Erythroblast (primary cell): Measurements from ENCODE around the gene FOSL1.
A peak's percentile ranks its signal among the peaks of the same experiment; 100 is the strongest.

Experiments used
- GATA1 ChIP-seq: IDR thresholded peaks from 2 replicates; pipeline ENCODE4 v1.6.1; 2011; ENCODE audit warnings: low read depth, mild to moderate bottlenecking, control low read depth, low read length, moderate library complexity
- POLR2A ChIP-seq: IDR thresholded peaks from 2 replicates; pipeline ENCODE4 v1.6.1; 2011; ENCODE audit warnings: mild to moderate bottlenecking, low read length

DNA sequence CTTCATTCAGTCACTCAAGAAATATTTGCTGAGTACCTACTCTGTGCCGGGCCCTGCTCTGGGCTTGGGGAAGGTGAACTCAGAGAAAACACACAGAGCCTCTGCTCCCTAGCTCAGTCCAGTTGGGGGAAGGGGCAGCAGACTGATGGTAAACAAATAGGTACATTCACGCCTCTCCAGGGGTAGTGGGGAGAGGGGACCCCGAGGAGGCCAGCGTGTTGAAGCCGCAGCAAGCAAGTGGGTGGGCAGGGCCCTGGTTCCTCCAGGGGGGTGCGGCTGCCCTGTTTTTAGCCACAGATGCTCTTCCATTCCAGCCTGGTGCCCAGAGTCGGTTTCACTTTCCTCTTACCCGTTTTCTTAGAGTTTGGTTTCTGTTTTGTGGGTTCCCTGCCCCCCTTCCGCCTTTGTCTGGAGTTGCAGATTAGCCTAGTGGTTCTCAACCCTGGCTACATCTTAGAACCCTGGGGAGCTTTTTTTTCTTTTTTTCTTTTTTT is 27.8 kb upstream of the FOSL1 start:
- TF ChIP-seq POLR2A, result peak; percentile 48
- no peak for TF ChIP-seq GATA1
